ENCODE measurements around the gene PDPN. TPM values are rescaled to one million over a fixed set of nuclear protein-coding genes. Genes with fewer than 3 reads are reported as not detected.
"Not testable (repeated sequence)": the region's sequence is repeated elsewhere in the genome, so short reads cannot be mapped to it uniquely, and the experiment has no call there.

The PDPN gene
- total RNA-seq, 2 experiments from 2014 or later: not detected

DNA sequence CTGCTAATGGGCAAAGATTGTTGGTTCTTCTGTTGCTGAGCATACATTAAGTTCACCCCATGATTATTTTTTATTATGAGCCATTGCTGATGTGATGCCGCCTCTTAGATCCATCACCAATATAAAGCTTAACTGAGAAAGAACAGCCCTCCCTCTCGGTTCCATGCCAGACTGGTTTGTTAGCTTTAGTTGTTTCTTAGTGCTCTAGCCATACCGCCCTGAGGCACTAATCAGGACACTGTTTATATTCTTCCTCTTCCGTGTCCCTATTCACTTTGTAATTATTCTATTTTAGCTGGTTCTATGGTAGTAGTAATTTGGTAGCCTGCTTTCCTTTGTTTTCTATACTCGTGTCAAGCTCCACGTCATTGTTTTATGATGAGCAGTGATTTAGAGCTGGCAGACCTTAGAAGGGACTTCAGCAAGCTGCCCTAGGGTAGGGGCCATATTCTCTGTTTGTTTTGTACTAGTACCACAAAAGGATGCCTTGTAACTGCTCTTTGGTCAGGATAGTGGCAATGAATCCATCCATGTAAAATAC is 27.3 kb upstream of the PDPN start:
- CTCF ChIA-PET: no interaction called here
- no peaks in the 10 kb centered on the region for H3K27me3 ChIP-seq (ENCODE audit: control insufficient read depth in 1 of 2, insufficient read depth in 2 of 2, low read length in 2 of 2)
- no peak overlapping the region for H3K4me3 Mint-ChIP-seq

DNA sequence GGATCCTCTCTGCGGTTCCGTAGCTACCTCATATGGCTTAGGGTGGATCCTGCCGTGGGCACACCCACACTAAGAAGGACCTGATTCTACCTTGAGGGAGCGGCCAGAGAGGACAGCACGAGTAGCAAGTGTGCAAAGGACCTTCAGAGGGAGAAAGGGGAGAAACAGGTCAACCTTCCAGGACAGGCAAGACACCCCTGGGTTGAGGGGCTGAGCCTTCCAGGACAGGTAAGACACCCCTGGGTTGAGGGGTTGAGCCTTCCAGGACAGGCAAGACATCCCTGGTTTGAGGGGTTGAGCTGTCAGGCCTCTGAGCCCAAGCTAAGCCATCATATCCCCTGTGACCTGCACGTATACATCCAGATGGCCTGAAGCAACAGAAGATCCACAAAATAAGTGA is 23.1 kb upstream of the PDPN start:
- CTCF ChIA-PET: no interaction called here
- POLR2A ChIA-PET: no interaction called here

More for the DNA sequence above, 27.3 kb upstream of the PDPN start:
- DNase-seq: no peak
- no peaks in the 10 kb centered on the region for H3K4me1 ChIP-seq (ENCODE audit: insufficient read depth, low read length)
- H3K9me3 Mint-ChIP-seq: no peaks in the 10 kb centered on the region
- peaks cover 0 to 7% of the 10 kb centered on the region in 2 experiments for H3K9me3 ChIP-seq (ENCODE audit: control insufficient read depth in 1 of 2, insufficient read depth in 1 of 2, low read length in 2 of 2)
- TF ChIP-seq, protein P1, sequence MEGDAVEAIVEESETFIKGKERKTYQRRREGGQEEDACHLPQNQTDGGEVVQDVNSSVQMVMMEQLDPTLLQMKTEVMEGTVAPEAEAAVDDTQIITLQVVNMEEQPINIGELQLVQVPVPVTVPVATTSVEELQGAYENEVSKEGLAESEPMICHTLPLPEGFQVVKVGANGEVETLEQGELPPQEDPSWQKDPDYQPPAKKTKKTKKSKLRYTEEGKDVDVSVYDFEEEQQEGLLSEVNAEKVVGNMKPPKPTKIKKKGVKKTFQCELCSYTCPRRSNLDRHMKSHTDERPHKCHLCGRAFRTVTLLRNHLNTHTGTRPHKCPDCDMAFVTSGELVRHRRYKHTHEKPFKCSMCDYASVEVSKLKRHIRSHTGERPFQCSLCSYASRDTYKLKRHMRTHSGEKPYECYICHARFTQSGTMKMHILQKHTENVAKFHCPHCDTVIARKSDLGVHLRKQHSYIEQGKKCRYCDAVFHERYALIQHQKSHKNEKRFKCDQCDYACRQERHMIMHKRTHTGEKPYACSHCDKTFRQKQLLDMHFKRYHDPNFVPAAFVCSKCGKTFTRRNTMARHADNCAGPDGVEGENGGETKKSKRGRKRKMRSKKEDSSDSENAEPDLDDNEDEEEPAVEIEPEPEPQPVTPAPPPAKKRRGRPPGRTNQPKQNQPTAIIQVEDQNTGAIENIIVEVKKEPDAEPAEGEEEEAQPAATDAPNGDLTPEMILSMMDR (IDR thresholded peaks at IDR 0.05): no peak
- no peaks in the 10 kb centered on the region for H3K27me3 Mint-ChIP-seq
- no peak overlapping the region for H3K27ac Mint-ChIP-seq
- no peak for ATAC-seq (ENCODE audit: poor library complexity)
- POLR2A ChIA-PET: no interaction called here
- no peak overlapping the region for H3K4me3 ChIP-seq (ENCODE audit: low read length)
- H3K36me3 ChIP-seq (ENCODE audit: insufficient read depth, low read length): no peaks in the 10 kb centered on the region
- H3K36me3 Mint-ChIP-seq (ENCODE audit: low read depth): no peaks in the 10 kb centered on the region
- H3K4me1 Mint-ChIP-seq (ENCODE audit: low read depth): no peaks in the 10 kb centered on the region
- intact Hi-C loops (cut with DNase I, micrococcal nuclease): no loop called here
- no peak overlapping the region for H3K27ac ChIP-seq (ENCODE audit: low read depth in 1 of 2, low read length in 2 of 2)

DNA sequence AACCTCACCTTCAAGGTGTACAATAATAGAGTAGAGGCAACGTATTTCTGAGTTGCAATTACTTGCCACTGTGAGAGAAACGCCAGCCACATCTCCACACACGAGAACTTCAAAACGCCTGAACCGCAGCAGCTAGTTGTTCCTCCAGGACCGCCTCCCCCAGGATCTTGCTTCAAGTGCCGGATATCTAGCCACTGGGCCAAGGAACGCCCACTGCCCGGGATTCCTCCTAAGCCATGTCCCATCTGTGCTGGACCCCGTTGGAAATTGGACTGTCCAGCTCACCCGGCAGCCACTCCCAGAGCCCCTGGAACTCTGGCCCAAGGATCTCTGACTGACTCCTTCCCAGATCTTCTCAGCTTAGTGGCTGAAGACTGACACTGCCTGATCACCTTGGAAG is 20.7 kb upstream of the PDPN start:
- ATAC-seq (ENCODE audit: poor library complexity); H3K4me1 Mint-ChIP-seq (ENCODE audit: low read depth); H3K27ac Mint-ChIP-seq; H3K27me3 ChIP-seq (ENCODE audit: control insufficient read depth in 1 of 2, insufficient read depth in 2 of 2, low read length in 2 of 2); DNase-seq; H3K4me3 Mint-ChIP-seq; CTCF ChIA-PET; H3K27ac ChIP-seq (ENCODE audit: low read depth in 1 of 2, low read length in 2 of 2); H3K9me3 ChIP-seq (ENCODE audit: control insufficient read depth in 1 of 2, insufficient read depth in 1 of 2, low read length in 2 of 2); intact Hi-C loops (cut with DNase I, micrococcal nuclease); H3K9me3 Mint-ChIP-seq; H3K36me3 Mint-ChIP-seq (ENCODE audit: low read depth); POLR2A ChIA-PET; H3K36me3 ChIP-seq (ENCODE audit: insufficient read depth, low read length); H3K4me1 ChIP-seq (ENCODE audit: insufficient read depth, low read length); H3K4me3 ChIP-seq (ENCODE audit: low read length): not testable (repeated sequence)
- H3K27me3 Mint-ChIP-seq: peaks cover 10% of the 10 kb centered on the region

More for the DNA sequence above, 23.1 kb upstream of the PDPN start:
- Histone ChIP-seq H3K4me1 (ENCODE audit: insufficient read depth, low read length) (no peaks in the 10 kb centered on the region), H3K36me3 (ENCODE audit: insufficient read depth, low read length) (no peaks in the 10 kb centered on the region), H3K9me3 (ENCODE audit: control insufficient read depth in 1 of 2, insufficient read depth in 1 of 2, low read length in 2 of 2) (no peaks in the 10 kb centered on the region), H3K27ac (ENCODE audit: low read depth in 1 of 2, low read length in 2 of 2) (no peak overlapping the region), H3K4me3 (ENCODE audit: low read length) (no peak overlapping the region), H3K27me3 (ENCODE audit: control insufficient read depth in 1 of 2, insufficient read depth in 2 of 2, low read length in 2 of 2) (no peaks in the 10 kb centered on the region)
- Mint-ChIP-seq H3K4me1 (ENCODE audit: low read depth) (no peaks in the 10 kb centered on the region), H3K27me3 (peaks cover 10% of the 10 kb centered on the region), H3K9me3 (no peaks in the 10 kb centered on the region), H3K36me3 (ENCODE audit: low read depth) (no peaks in the 10 kb centered on the region), H3K27ac (no peak overlapping the region), H3K4me3 (no peak overlapping the region)
- DNase-seq (no peak), ATAC-seq (ENCODE audit: poor library complexity) (no peak)
- TF ChIP-seq, protein P1 (IDR thresholded peaks at IDR 0.05): no peak
- intact Hi-C loops (cut with DNase I, micrococcal nuclease): no loop called here

DNA sequence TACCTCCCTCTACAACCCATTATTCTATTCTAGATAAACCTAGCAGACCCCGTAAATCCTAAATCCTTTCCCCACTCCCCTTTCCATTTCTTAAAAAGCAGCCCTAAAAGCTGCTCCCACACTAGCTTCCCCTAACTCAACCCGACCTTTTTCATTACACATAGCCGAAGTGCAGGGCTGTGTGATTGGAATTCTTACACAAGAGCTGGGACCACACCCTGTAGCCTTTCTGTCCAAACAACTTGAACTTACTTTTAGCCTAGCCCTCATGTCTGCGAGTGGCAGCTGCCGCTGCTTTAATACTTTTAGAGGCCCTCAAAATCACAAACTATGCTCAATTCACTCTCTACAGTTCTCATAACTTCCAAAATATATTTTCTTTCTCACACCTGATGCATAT is 19.6 kb upstream of the PDPN start:
- Histone ChIP-seq H3K9me3 (ENCODE audit: control insufficient read depth in 1 of 2, insufficient read depth in 1 of 2, low read length in 2 of 2) (no peaks in the 10 kb centered on the region), H3K27me3 (ENCODE audit: control insufficient read depth in 1 of 2, insufficient read depth in 2 of 2, low read length in 2 of 2) (peaks cover 0 to 2% of the 10 kb centered on the region in 2 experiments), H3K27ac (ENCODE audit: low read depth in 1 of 2, low read length in 2 of 2) (no peak overlapping the region), H3K36me3 (ENCODE audit: insufficient read depth, low read length) (no peaks in the 10 kb centered on the region), H3K4me1 (ENCODE audit: insufficient read depth, low read length) (no peaks in the 10 kb centered on the region), H3K4me3 (ENCODE audit: low read length) (no peak overlapping the region)
- Mint-ChIP-seq H3K9me3 (no peaks in the 10 kb centered on the region), H3K4me1 (ENCODE audit: low read depth) (no peaks in the 10 kb centered on the region), H3K27ac (no peak overlapping the region), H3K27me3 (peaks cover 10% of the 10 kb centered on the region), H3K36me3 (ENCODE audit: low read depth) (no peaks in the 10 kb centered on the region), H3K4me3 (no peak overlapping the region)
- ATAC-seq (ENCODE audit: poor library complexity) (no peak), DNase-seq (no peak)
- ChIA-PET POLR2A (no interaction called here), CTCF (no interaction called here)
- TF ChIP-seq, protein P1 (IDR thresholded peaks at IDR 0.05): no peak
- intact Hi-C loops (cut with DNase I, micrococcal nuclease): no loop called here

DNA sequence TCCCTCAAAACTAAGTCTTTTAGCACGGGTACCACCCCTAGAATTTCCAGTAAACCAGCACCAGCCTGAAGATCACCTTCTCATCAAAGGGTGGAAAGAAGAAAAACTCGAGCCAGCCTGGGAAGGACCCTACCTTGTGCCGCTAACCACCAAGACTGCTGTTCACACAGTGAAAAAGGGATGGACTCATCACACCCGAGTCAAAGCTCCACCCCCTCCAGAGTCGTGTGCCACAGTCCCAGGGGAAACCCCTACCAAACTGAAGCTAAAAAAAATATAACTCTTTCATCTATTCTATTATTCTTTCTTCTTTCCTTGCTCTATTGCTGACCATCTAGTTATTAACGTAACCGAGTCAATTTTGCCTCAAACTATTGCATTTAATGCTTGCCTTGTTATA is 13.2 kb upstream of the PDPN start:
- CTCF ChIA-PET; H3K27me3 ChIP-seq (ENCODE audit: control insufficient read depth in 1 of 2, insufficient read depth in 2 of 2, low read length in 2 of 2); H3K9me3 Mint-ChIP-seq; H3K4me3 ChIP-seq (ENCODE audit: low read length); H3K4me1 ChIP-seq (ENCODE audit: insufficient read depth, low read length); H3K4me1 Mint-ChIP-seq (ENCODE audit: low read depth); intact Hi-C loops (cut with DNase I, micrococcal nuclease); H3K27ac ChIP-seq (ENCODE audit: low read depth in 1 of 2, low read length in 2 of 2); H3K36me3 Mint-ChIP-seq (ENCODE audit: low read depth); H3K9me3 ChIP-seq (ENCODE audit: control insufficient read depth in 1 of 2, insufficient read depth in 1 of 2, low read length in 2 of 2); H3K27ac Mint-ChIP-seq; DNase-seq; H3K36me3 ChIP-seq (ENCODE audit: insufficient read depth, low read length); H3K4me3 Mint-ChIP-seq; POLR2A ChIA-PET; ATAC-seq (ENCODE audit: poor library complexity): not testable (repeated sequence)
- H3K27me3 Mint-ChIP-seq: peaks cover 14% of the 10 kb centered on the region

Measured in CD4-positive, alpha-beta T cell (primary cell).